Measurements from ENCODE around the gene BLTP3A. TPM values are rescaled to one million over a fixed set of nuclear protein-coding genes. Genes with fewer than 3 reads are reported as not detected.
A peak's percentile ranks its signal among the peaks of the same experiment; 100 is the strongest.
"Not testable (repeated sequence)": the region's sequence is repeated elsewhere in the genome, so short reads cannot be mapped to it uniquely, and the experiment has no call there.

BLTP3A gene
- total and polyA plus RNA-seq, 2 experiments from 2014 or later = 3.1 to 4.9 TPM

DNA sequence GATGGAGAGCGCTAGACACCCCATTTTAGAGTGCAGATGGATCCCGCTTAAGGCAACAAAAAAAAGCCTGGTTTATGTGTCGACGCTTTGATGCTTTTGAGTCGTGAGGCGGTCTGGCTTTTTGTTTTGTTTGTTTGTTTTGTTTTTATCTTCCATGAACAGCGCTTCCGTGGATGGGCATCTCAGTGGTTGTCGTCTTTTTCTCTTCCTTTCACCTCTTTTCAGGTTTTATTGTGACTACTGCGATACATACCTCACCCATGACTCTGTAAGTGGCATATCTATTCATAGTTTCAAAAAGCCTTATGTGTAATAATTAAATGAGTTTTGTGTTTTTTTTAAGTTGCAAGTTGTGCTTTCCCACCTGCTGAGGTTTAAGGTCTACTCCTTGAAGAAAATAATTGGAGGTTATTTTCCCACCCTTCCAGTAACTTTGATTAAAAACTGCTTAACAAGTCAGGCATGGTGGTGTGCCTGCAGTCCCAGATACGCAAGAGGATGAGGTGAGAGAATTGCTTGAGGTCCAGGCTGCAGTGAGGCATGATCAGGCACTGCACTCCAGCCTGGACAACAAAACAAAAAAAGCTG is 34.1 kb upstream of the BLTP3A start:
- Histone ChIP-seq H3K27ac (peak overlapping the region; percentile 83), H3K27me3 (replicated peaks; ENCODE audit: insufficient read depth) (no peaks in the 10 kb centered on the region), H3K4me3 (peak overlapping the region; percentile 81), H4K20me1 (ENCODE audit: insufficient read depth) (no peaks in the 10 kb centered on the region), H3K9ac (peak overlapping the region; percentile 95), H2AFZ (peak overlapping the region; percentile 97), H3K4me2 (ENCODE audit: unreplicated experiment) (peak overlapping the region; percentile 90), H3K9me2 (ENCODE audit: insufficient read depth) (no peaks in the 10 kb centered on the region), H3K79me2 (ENCODE audit: insufficient read depth) (peaks cover 55% of the 10 kb centered on the region), H3K4me1 (ENCODE audit: insufficient read depth) (0 out of 2 replicates have a peak, but pooled peaks cover 7% of the 10 kb centered on the region), H3K9me3 (ENCODE audit: low read depth) (no peaks in the 10 kb centered on the region), H3K36me3 (ENCODE audit: low read depth) (peaks cover 5% of the 10 kb centered on the region; the same call in 1 of the 2 replicates), H3F3A (ENCODE audit: insufficient read depth) (no peaks in the 10 kb centered on the region)
- DNase-seq = peak; percentile 23
- WGBS, 2 experiments (ENCODE audit: low coverage in 1 of 2, low lambda C conversion rate in 2 of 2, missing lambda C conversion rate in 2 of 2) = 4% methylated on average over 11 of the region's 11 CpGs
- TF ChIP-seq EZH2phosphoT487 (IDR thresholded peaks at IDR 0.05; ENCODE audit: insufficient read depth, low read depth) (no peak), EZH2 (IDR thresholded peaks at IDR 0.05; ENCODE audit: insufficient read depth, poor library complexity, severe bottlenecking) (no peak)
- in situ Hi-C loops (cut with MboI) = no loop called here

DNA sequence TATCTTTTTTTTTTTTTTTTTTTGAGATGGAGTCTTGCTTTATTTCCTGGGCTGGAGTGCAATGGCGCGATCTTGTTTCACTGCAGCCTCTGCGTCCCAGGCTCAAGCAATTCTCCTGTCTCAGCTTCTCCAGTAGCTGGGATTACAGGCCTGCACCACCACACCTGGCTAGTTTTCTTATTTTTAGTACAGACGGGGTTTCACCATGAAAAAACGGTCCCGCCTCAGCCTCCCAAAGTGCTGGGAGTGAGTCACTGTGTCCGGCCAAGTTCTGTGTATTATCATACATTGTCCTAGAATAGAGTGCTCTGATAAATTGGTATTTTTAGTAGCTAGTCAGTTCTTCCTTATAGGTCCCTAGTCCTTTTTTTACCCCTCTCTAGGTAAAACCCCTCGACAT is 31.8 kb upstream of the BLTP3A start:
- H3F3A ChIP-seq (ENCODE audit: insufficient read depth) = no peaks in the 10 kb centered on the region
- 0 out of 2 replicates have a peak, but pooled peaks cover 7% of the 10 kb centered on the region for H3K4me1 ChIP-seq (ENCODE audit: insufficient read depth)
- H3K9me2 ChIP-seq (ENCODE audit: insufficient read depth) = no peaks in the 10 kb centered on the region
- H3K9me3 ChIP-seq (ENCODE audit: low read depth) = no peaks in the 10 kb centered on the region
- DNase-seq = no peak
- 88 to 90% methylated on average over 8 of the region's 8 CpGs for WGBS, 2 experiments (ENCODE audit: low coverage in 1 of 2, low lambda C conversion rate in 2 of 2, missing lambda C conversion rate in 2 of 2)
- TF ChIP-seq EZH2 (IDR thresholded peaks at IDR 0.05; ENCODE audit: insufficient read depth, poor library complexity, severe bottlenecking) (no peak), EZH2phosphoT487 (IDR thresholded peaks at IDR 0.05; ENCODE audit: insufficient read depth, low read depth) (no peak)
- no peak overlapping the region for H3K9ac ChIP-seq
- no peak overlapping the region for H2AFZ ChIP-seq
- H3K79me2 ChIP-seq (ENCODE audit: insufficient read depth) = peaks cover 66% of the 10 kb centered on the region
- no peak overlapping the region for H3K27ac ChIP-seq
- no peaks in the 10 kb centered on the region for H4K20me1 ChIP-seq (ENCODE audit: insufficient read depth)
- H3K4me3 ChIP-seq = no peak overlapping the region
- in situ Hi-C loops (cut with MboI) = no loop called here
- no peaks in the 10 kb centered on the region for H3K27me3 ChIP-seq (replicated peaks; ENCODE audit: insufficient read depth)
- H3K4me2 ChIP-seq (ENCODE audit: unreplicated experiment) = no peak overlapping the region
- H3K36me3 ChIP-seq (ENCODE audit: low read depth) = peaks cover 15% of the 10 kb centered on the region; the same call in 1 of the 2 replicates

- H3K4me1 ChIP-seq (ENCODE audit: insufficient read depth); H3K4me3 ChIP-seq; H3K9me3 ChIP-seq (ENCODE audit: low read depth); H3K9ac ChIP-seq; DNase-seq; H3K27ac ChIP-seq; H3K27me3 ChIP-seq (replicated peaks; ENCODE audit: insufficient read depth); H3F3A ChIP-seq (ENCODE audit: insufficient read depth); in situ Hi-C loops (cut with MboI); H3K4me2 ChIP-seq (ENCODE audit: unreplicated experiment); H4K20me1 ChIP-seq (ENCODE audit: insufficient read depth); H2AFZ ChIP-seq; H3K9me2 ChIP-seq (ENCODE audit: insufficient read depth): not testable (repeated sequence)
- Histone ChIP-seq H3K79me2 (ENCODE audit: insufficient read depth) (peaks cover 77% of the 10 kb centered on the region), H3K36me3 (ENCODE audit: low read depth) (peaks cover 28% of the 10 kb centered on the region)
- WGBS, 2 experiments (ENCODE audit: low coverage in 1 of 2, low lambda C conversion rate in 2 of 2, missing lambda C conversion rate in 2 of 2) = 85 to 87% methylated on average over 5 of the region's 5 CpGs
Measured at GRCh38 chr6:34761681-34762080, 30.2 kb upstream of the BLTP3A start.

DNA sequence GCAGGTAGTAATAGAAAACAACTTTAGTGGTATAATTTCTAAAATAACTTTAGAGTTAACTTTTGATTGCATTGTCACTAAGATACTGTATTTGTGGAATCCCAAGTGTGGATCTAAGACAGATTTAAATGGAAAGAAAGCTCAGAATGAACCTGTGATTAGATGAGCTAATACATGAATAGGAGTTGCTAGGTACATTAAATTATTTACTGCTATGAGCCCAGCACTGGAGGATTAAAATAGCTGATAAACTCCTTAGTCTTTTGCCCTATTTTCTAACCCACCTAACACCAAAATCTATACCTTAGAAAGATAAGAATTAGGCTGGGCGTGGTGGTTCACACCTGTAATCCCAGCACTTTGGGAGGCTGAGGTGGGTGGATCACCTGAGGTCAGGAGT is 23.7 kb upstream of the BLTP3A start:
- no peak overlapping the region for H3K4me2 ChIP-seq (ENCODE audit: unreplicated experiment)
- H3K36me3 ChIP-seq (ENCODE audit: low read depth) = peaks cover 62% of the 10 kb centered on the region
- DNase-seq = no peak
- no peaks in the 10 kb centered on the region for H3K9me2 ChIP-seq (ENCODE audit: insufficient read depth)
- peaks cover 28% of the 10 kb centered on the region for H3F3A ChIP-seq (ENCODE audit: insufficient read depth)
- H3K4me1 ChIP-seq (ENCODE audit: insufficient read depth) = peaks cover 10% of the 10 kb centered on the region; the same call in 1 of the 2 replicates
- TF ChIP-seq EZH2 (IDR thresholded peaks at IDR 0.05; ENCODE audit: insufficient read depth, poor library complexity, severe bottlenecking) (no peak), EZH2phosphoT487 (IDR thresholded peaks at IDR 0.05; ENCODE audit: insufficient read depth, low read depth) (no peak)
- in situ Hi-C loops (cut with MboI) = no loop called here
- WGBS, 2 experiments (ENCODE audit: low coverage in 1 of 2, low lambda C conversion rate in 2 of 2, missing lambda C conversion rate in 2 of 2) = 93 to 100% methylated on average over 1 of the region's 1 CpG
- no peaks in the 10 kb centered on the region for H3K9me3 ChIP-seq (ENCODE audit: low read depth)
- no peak overlapping the region for H3K27ac ChIP-seq
- H3K27me3 ChIP-seq (replicated peaks; ENCODE audit: insufficient read depth) = no peaks in the 10 kb centered on the region
- no peak overlapping the region for H2AFZ ChIP-seq
- H4K20me1 ChIP-seq (ENCODE audit: insufficient read depth) = no peaks in the 10 kb centered on the region
- peaks cover 45% of the 10 kb centered on the region for H3K79me2 ChIP-seq (ENCODE audit: insufficient read depth)
- no peak overlapping the region for H3K9ac ChIP-seq
- H3K4me3 ChIP-seq = no peak overlapping the region

Data from GM23248 (cell line).